ENCODE data around the gene AP3M1. TPM values are rescaled to one million over a fixed set of nuclear protein-coding genes. Genes with fewer than 3 reads are reported as not detected.

Gene AP3M1
- total RNA-seq, 1 experiment from 2014 or later: 37.4 TPM

DNA sequence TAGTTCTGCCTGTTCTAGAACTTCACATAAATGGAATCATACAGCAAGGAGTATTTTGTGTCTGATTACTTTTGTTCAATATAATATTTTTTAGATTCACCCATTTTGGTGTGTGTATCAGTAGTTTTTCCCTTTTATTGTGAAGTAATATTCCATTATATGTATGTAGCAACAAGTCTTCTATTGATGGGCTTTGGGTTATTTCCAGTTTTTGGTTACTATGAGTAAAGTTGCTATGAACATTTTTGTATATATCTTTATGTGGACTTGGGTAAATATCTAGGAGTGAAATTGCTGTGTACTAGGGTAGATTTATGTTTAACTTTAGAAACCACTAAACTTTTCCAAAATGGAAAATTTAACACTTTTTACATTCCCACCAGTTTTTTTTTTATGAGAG is 36.0 kb upstream of the AP3M1 start:
- H3K4ac ChIP-seq (ENCODE audit: low read depth, low read length): no peak overlapping the region
- no peak overlapping the region for H3K9ac ChIP-seq (ENCODE audit: extremely low read depth, insufficient read length, low read length)
- no peaks in the 10 kb centered on the region; a peak in 1 of 7 replicates for H3K36me3 Mint-ChIP-seq (ENCODE audit: insufficient read depth in 1 of 3, low read depth in 3 of 3)
- no peak overlapping the region for H4K8ac ChIP-seq (replicated peaks; ENCODE audit: insufficient read length, low read depth, low read length)
- H3K23me2 ChIP-seq (ENCODE audit: insufficient read length, low read depth, low read length, poor library complexity, severe bottlenecking): no peaks in the 10 kb centered on the region
- no peak overlapping the region for H2AK5ac ChIP-seq (ENCODE audit: insufficient read length, low read length)
- H2BK120ac ChIP-seq (ENCODE audit: low read depth, low read length, poor library complexity, severe bottlenecking): no peak overlapping the region
- no peaks in the 10 kb centered on the region for H3K27me3 ChIP-seq (ENCODE audit: insufficient read depth, low read length)
- H3K4me1 Mint-ChIP-seq: peaks cover 14 to 17% of the 10 kb centered on the region in 2 experiments
- H4K5ac ChIP-seq (ENCODE audit: insufficient read length, low read depth, low read length): no peak overlapping the region
- H3K27ac ChIP-seq (ENCODE audit: insufficient read length, low read depth, low read length): no peak overlapping the region
- H2BK20ac ChIP-seq (ENCODE audit: low read depth, low read length, poor library complexity, severe bottlenecking): no peak overlapping the region
- H3K4me1 ChIP-seq (ENCODE audit: insufficient read depth, low read length): no peaks in the 10 kb centered on the region
- no peak overlapping the region for H3K18ac ChIP-seq (ENCODE audit: insufficient read length, low read depth, low read length)
- H3K27ac Mint-ChIP-seq: no peak overlapping the region
- peaks cover 9% of the 10 kb centered on the region for H3K79me1 ChIP-seq (ENCODE audit: insufficient read depth, low read depth, low read length, poor library complexity, severe bottlenecking)
- H3K4me2 ChIP-seq (ENCODE audit: insufficient read depth, insufficient read length, low read length): no peak overlapping the region
- H3K9me3 ChIP-seq (ENCODE audit: control insufficient read depth, low read depth, low read length): no peaks in the 10 kb centered on the region
- H3K56ac ChIP-seq (ENCODE audit: insufficient read length, low read depth, low read length): no peak overlapping the region
- TF ChIP-seq, protein P1, sequence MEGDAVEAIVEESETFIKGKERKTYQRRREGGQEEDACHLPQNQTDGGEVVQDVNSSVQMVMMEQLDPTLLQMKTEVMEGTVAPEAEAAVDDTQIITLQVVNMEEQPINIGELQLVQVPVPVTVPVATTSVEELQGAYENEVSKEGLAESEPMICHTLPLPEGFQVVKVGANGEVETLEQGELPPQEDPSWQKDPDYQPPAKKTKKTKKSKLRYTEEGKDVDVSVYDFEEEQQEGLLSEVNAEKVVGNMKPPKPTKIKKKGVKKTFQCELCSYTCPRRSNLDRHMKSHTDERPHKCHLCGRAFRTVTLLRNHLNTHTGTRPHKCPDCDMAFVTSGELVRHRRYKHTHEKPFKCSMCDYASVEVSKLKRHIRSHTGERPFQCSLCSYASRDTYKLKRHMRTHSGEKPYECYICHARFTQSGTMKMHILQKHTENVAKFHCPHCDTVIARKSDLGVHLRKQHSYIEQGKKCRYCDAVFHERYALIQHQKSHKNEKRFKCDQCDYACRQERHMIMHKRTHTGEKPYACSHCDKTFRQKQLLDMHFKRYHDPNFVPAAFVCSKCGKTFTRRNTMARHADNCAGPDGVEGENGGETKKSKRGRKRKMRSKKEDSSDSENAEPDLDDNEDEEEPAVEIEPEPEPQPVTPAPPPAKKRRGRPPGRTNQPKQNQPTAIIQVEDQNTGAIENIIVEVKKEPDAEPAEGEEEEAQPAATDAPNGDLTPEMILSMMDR (conservative IDR thresholded peaks at IDR 0.05): no peak
- no peak overlapping the region for H2BK12ac ChIP-seq (ENCODE audit: insufficient read length, low read depth, low read length)
- no peak overlapping the region for H2BK15ac ChIP-seq (ENCODE audit: low read depth, low read length)
- H3T11ph ChIP-seq (ENCODE audit: low read length): no peak overlapping the region
- no peak overlapping the region for H4K91ac ChIP-seq (ENCODE audit: insufficient read length, low read depth, low read length)
- no peaks in the 10 kb centered on the region for H4K20me1 ChIP-seq (ENCODE audit: control insufficient read depth, insufficient read depth, insufficient read length)
- H2AFZ ChIP-seq (ENCODE audit: low read length): no peak overlapping the region
- H3K14ac ChIP-seq (ENCODE audit: insufficient read depth, low read length): no peak overlapping the region
- no peak overlapping the region for H2BK5ac ChIP-seq (ENCODE audit: insufficient read length, low read length)
- H3K23ac ChIP-seq (ENCODE audit: insufficient read length, low read depth, low read length): no peak overlapping the region
- no peaks in the 10 kb centered on the region for H3K27me3 Mint-ChIP-seq (ENCODE audit: low read depth)
- DNase-seq: no peak
- no peak overlapping the region for H3K4me3 Mint-ChIP-seq
- H3K79me2 ChIP-seq (ENCODE audit: insufficient read depth, low read length): no peaks in the 10 kb centered on the region; the same call in 1 of the 2 replicates
- H3K9me3 Mint-ChIP-seq: no peaks in the 10 kb centered on the region

Measured in H9 (cell line).